ENCODE data around the gene FAM174C.

The FAM174C gene

DNA sequence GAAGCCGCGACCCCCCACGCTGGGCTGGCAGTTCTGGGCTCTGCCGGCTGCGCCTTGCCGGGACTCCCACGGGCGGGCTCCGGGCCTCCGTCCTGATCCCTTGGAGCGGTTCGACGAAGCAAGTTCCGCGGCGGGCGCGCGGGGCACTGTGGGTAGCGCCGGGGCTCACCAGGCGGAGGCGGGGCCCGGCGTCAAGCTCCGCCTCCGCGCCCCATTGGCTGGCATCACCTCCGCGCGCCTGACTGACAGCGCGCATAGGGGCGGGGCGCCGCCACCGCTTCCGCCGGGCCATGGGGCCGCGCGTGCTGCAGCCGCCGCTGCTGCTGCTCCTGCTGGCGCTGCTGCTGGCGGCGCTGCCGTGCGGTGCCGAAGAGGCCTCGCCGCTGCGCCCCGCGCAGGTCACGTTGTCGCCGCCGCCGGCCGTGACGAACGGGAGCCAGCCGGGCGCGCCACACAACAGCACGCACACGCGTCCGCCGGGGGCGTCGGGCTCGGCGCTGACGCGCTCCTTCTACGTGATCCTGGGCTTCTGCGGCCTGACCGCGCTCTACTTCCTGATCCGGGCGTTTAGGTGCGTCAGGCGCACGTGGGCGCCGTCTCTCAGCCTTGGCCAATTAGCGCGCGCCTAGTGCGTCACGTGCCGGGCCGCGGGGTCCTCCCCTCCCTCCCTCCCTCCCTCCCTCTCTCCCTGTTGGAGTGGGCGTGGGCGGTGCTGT lies at the start of gene FAM174C:
FAM174C (plus strand) TSS at position 271 of the 716 bp plus-strand sequence; CDS start at position 291, 20 bp downstream.
- peak; percentile 98 for DNase-seq

DNA sequence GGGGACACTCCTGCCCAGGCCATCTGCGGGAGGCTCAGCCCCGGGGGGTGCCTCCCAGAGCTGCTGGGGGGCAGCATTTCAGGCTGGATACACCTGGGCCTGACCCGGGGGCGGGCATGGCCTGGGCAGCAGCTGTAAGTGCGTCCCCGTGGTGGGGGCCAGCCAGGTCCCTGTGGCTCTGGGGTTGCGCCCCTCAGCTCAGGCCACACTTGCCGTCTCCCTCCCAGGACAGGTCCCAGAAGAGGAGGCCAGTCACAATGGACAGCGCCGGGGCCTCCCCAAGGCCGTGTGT lies 49.2 kb upstream of the FAM174C start:
- no peak for DNase-seq

DNA sequence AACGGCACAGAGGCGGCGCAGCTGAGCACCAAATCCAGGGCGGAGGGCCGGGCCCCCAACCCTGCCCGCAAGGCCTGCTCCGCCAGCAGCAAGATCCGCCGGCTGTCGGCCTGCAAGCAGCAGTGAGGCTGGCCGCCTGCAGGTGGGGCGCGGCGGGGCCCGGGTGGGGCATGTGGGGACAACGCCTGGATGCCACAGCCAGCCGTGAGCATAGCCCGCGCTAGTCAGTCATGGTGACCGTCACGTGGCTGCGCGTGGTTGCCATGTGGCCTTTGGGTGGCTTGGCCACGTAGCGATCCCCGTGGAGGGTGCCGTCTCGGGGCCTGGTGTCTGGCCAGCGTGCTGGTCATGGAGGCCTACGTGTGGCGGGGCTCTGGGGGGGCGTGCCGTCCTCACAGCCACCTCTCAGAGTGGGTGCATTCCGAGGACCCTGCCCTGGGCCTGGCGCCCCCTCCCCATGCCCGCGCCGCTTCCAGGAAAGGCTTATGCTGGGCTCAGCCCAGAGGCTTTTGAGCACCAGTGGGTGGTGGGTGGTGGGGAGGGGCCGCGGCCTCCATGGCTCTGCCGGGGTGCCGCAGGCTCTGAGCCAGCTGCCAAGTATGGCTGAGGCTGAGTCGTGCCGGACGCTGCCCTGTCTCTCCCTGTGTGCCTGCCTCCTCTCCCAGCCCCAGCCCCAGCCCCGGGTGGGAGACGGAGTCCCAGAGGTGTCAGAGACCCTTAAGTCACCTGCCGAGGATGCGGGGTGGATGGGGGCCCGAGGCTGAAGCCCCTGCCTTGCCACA lies 48.6 kb upstream of the FAM174C start:
- no peak for DNase-seq

DNA sequence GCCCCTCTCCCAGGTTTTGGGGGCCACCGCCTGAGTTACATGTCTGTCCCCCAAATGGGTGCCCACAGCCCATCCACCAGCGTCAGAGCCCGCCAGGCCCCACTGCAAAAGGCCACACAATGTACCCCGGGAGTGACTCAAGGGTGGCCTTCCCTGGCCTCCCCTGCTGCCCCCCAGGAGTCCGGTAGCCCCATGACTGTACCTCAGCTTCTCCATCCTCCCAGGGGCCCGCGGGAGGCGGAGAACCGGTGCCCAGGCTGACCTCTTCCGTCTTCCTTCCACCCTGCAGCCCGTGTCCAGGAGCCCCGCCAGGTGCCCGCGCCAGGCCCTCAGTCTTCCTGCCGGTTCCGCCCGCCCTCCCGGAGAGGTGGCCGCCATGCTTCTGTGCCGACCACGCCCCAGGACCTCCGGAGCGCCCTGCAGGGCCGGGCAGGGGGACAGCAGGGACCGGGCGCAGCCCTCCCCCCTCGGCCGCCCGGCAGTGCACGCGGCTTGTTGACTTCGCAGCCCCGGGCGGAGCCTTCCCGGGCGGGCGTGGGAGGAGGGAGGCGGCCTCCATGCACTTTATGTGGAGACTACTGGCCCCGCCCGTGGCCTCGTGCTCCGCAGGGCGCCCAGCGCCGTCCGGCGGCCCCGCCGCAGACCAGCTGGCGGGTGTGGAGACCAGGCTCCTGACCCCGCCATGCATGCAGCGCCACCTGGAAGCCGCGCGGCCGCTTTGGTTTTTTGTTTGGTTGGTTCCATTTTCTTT lies 47.9 kb upstream of the FAM174C start:
- DNase-seq: no peak

DNA sequence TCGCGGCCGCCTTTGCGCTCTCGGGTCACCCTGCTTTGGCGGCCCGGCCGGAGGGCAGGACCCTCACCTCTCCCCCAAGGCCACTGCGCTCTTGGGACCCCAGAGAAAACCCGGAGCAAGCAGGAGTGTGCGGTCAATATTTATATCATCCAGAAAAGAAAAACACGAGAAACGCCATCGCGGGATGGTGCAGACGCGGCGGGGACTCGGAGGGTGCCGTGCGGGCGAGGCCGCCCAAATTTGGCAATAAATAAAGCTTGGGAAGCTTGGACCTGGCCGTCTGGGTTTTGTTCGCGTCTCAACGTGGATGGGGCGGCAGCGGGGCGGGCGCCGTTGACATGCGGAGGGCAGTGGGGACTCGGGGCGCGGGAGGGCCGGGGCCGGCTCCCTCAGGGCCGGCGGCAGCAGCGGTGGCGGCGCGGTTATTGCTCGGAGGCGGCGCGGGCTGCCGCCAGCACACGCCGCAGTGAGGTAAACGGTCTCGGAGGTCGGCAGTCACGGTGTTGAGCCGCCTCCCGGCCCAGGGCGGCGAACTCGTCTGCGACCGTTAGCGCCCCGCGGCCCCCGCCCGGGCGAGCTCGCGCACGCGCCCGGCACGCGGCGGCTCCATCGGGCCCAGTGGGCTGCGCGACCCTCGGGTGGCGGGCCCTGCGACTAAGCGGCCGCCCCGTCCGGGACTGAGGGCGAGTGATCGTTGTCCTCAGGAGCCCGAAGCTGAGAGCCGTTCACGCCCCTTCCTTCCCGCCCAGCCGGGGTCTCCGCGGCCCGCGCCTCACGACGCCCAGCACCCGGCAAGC lies 47.0 kb upstream of the FAM174C start:
- no peak for DNase-seq

DNA sequence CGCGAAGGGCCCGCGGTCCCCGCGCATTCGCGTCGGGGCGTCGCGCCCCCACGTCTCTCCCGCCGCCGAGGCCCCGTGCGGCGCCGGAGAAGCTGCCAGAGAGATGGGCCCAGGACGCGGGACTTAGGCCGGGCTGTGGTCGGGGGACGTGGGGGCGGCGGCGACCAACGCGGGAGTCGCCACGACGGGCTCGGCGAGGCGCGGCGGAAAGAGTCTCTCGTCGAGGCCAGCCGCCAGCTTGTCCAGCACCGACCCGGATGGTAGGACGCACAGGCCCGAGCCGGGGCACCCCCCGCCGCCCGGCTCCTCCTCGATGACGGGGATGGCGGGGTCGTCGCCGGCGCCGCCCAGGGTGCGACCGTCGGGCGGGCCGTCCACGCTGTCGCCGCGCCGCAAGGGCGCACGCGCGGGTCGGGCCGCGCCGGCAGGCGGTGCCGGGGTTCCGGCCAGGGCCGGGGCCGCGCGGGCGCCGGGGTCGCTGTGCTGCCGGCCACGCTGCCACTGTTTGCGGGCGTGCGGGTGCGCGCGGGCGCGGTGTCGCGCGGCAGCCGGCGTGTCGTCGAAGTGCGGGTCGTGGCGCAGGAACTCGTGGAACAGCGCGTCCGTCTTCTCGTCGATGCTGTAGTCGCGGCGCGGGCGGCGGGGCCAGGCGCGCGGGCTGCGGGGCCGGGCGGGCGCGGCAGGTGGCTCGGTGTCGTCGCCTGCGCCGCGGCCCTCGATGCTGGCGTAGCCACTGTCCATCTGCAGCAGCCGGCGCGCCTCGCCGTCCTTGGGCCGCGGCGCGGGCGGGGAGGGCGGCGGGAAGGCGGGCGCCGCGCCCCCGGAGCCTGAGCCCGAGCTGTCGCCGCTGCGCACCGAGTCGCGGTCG lies 46.0 kb upstream of the FAM174C start:
- DNase-seq: no peak

DNA sequence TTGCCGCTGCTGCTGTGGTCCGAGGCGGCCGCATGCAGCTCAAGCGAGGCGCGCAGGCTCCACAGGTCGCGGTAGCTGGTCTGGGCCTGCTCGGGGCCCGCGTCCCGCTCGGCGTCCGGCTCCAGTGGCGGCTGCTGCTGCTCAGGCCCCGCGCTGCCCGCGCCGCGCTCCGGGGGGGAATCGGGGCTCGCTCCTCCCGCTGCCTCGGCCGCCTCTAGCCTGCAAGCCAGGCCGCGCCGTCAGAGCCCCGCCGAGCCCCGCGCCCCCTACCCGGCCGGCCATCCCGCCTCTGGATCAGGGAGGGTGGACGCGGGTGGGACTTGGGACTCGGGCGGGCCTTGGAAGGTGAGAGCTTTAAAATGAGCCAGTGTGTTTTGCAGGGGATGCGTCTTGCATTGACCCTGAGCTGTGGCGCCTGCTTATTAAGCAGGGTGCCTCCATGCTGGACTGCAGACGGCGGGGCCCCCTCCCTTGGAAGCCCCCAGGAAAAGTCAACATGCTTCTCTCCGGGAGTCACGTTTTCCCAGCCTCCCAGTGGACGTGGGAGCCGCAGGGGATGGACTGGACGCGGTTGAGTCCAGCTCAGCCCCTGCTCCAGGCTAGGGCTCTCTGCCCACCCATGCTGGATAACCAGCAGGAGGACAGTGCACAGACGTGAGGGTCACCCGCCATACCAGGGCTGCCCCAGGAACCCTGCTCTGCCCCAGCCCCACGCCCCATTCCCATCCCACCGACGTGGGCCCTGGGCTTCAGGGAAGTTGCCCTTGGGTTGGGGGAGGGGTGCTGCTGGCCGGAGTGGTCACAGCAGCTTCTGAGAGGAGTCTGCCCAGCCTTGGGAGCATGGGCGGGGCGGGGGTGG lies 45.2 kb upstream of the FAM174C start:
- no peak for DNase-seq

DNA sequence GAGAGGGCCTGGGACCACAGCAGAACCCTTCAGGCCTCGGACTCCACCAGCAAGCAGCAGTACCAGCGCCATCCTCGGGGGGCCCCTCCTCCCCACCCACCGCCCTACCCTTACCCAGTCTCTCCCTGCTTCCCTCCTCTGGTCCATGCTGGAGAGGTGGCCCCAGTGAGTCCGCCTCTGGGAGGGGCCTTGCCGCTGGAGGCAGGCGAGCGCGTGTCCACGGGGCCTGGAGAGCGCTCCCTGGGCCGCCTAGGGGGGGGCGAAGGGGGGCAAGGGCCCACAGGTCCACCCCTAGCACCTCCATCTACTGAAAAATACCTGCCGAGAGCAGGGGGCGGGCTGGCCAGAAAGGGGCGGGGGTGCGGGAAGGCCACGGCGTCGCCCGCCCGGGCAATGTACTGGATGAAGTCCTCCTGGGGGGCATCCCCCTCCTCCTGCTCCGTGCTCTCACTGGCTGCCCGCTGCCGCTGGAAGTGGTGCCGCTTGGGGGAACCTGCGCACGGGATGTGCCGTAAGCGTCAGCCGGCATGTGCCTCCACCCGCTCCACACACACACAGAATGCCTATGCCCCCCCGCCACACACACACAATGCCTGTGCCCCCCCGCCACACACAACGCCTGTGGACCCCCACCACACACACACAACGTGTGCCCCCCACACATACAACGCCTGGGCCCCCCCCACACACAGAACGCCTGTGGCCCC lies 44.4 kb upstream of the FAM174C start:
- DNase-seq: no peak

DNA sequence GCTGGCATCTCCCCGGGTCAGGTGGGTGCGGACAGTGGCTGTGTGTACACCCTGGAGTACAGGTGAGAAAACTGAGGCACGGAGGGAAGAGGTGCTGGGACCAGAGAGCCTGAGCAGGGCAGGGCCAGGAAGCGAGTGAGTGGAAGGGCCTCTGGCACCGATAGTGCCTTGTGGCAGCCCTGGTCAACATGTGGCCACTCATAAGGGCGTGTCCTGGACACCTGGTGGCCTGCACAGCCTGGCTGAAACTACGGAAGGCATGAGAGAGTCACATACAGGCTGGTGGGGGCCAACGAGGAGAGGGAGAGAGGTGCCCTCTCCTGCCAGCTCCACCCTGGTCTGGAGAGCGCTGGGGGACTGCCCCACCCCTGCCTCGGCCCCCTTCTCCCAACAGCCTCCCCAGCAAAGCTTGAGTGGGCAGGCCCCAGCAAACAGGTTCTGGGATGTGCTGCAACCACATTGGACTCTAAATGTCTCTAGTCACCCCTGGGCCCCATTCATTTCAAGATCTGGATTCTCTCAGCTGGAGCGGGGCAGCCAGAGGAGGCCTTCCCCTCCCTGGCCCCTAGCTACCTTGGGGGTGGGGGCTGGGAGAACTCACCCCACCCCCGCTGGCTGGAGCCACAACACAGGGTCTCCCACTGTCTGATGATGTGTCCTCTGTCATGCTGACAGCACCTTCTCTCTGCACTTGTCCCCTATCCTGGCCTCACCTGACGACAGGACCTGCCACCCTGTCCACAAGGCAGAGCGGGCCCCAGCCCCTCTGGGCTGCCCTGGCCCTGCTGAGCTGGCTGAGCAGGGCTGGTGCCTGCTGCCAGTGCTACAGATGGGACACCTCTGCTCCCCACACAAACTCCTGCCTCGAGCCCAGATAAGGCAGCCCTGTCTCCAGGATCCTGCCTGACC lies 43.3 kb upstream of the FAM174C start:
- no peak for DNase-seq

DNA sequence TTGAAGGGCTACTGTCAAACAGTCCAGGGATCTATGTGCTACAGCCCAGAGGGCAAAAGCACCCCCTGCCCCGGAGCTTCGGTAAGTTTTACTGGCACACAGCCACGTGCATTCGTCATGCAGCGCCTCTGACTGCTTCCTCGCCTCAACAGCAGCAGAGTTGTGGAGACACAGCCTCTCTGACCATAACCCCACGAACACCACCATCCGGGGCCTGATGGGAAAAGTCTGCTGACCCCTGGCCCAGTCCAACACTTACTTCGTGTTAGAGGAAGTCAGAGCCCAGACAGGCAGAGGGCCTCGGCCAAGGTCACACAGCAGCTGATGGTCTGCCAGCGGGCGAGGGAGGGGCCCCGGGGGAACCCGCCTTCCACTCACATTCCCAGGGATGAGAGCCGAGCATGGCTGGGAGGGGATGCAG lies 42.7 kb upstream of the FAM174C start:
- no peak for DNase-seq

DNA sequence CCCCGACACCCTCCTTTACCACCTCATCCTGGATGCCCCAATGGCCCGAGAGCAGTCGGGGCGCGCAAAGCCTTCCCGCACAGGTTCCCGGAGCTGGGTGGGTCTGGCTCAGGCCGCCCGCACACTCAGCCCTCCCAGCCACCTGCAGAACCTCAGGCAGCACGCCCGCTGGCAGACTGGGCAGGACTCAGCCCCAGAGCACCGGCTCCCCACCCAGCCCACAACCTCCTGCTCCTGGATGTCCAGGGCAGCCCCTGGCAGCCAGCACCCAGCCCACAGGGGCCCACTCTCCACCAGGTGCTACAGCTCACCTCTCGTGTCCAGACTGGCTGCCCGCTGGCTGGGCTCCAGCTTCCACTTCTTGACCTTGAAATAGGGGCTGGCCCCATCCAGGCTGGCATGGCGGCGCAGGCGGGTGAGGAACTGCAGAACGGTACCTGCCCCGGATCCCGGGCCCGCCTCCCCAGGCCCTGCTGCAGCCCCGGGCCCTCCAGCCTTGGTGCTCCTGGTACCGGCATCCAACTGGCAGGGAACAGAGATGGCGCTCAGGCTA lies 42.1 kb upstream of the FAM174C start:
- DNase-seq: no peak

DNA sequence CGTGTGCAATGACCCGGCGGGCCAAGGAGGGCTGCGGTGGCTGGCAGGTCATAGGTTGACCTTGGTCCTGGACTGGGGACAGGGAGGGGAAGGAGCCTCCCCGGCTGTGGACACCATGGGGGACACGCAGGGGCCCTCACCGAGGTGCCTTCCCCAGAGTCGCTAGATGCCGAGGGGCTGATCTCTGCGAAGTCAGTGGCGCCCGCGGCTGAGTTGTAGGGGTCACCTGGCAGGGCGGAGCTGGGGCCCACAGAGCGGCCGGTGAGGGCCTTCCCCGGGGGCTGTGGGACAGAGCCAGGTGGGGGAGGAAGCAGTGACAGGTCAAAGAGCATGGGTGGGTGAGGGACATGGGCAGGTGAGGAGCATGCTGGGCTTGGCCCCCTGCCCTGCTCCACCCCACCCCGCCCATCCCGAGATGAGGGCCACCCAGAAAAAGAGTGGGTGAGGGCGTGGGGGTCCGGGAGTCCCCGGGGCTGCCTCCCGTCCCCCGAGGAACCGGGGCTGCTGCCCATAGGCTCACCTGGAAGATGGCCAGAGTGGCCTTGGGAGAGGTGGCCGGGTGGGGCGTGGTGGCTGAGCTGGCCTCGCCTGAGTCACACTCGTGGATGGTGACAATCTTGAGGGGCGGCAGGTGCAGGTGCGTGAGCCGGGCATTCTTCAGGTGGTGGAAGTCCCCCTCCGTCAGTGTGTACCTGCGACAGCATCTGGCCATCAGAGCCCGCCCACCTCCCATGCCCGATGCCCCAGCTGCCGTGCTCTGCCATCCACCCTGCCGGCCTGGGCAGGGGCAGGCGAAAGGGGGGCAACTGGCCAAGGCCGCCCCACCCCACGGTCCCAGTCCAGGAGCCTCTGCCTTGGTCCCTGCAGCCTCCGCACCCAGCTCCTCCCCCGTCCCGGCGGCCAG lies 41.0 kb upstream of the FAM174C start:
- DNase-seq: no peak

DNA sequence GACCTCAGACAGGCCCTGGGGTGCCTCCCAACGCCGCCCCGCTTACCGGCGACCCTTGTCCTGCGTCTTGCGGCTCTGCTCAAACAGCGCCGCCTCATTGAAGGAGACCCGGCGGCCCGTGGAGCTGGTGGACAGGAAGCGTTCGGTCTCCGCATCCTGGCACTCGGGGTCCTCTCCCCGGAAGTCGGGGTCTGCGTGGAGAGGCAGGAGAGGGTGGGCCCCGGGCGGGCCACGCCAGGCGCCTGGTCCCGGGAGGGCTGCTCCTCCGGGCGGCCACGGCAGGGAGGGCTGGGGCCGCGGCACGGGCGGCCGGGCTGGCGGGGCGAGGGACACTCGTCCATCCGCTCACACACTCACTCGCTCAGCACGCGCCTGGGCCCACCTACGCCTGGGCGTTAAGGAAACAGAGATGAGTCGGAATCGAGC lies 40.4 kb upstream of the FAM174C start:
- DNase-seq: no peak

DNA sequence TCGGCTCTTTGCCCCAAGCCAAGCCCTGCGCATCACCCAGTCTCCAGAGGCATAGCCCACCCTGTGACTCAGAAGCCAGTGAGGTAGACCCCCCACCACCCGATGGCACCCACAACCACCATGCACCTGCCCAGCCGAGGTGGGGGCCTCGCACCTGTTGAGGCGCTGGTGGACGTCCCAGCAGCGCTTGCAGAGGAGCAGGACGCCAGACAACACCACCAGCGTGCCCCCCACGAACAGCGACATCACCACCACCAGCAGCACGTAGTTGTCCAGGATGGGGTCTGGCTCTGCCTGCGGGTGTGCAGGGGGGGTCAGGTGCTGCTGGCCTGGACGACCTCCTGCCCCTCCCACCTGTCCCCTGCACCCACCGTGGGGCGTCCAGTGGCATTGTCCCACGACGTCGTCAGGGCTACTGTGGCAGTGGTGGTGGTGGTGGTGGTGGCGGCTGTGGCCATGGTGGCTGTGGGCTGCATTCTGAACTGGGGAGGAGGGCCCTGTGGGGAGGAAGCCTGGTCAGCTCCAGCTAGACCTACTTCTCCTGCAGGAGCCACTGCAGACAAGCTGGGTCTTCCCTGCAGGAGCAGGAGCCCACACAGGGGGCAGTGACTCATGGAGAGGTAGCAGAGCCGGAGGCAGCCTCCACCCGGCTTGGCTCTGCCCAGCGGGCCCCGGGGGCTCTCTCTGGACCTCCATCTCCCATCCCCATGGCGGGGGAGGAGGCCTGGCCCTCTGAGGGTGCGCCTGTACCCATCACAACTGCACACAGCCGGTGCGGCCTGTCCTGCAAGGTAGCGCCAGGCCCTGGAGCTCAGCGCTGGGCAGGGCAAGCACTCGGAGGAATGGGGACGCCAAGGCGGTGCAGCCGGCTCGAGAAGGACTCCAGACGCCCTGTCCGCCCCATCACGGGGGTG lies 39.4 kb upstream of the FAM174C start:
- no peak for DNase-seq

DNA sequence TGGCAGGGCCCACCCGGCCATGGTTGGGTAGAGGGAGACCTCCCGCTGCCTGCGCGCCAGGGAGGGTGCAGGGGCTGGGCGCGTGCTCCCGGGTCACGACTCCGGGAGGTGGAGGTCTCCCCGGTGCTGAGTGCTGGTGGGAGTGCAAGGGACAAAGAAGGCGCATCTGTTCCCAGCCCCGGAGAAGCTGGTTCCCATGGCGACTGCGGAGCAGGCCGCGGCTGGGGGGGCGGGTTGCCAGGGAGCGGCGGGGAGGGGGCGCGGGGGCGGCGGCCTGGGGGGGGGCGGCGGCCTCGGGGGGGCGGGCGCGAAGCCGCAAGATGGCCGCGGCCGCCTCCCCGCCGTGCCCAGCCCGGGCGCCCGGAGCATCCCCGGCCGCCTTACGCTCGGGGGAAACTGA lies 38.8 kb upstream of the FAM174C start:
- DNase-seq: no peak

DNA sequence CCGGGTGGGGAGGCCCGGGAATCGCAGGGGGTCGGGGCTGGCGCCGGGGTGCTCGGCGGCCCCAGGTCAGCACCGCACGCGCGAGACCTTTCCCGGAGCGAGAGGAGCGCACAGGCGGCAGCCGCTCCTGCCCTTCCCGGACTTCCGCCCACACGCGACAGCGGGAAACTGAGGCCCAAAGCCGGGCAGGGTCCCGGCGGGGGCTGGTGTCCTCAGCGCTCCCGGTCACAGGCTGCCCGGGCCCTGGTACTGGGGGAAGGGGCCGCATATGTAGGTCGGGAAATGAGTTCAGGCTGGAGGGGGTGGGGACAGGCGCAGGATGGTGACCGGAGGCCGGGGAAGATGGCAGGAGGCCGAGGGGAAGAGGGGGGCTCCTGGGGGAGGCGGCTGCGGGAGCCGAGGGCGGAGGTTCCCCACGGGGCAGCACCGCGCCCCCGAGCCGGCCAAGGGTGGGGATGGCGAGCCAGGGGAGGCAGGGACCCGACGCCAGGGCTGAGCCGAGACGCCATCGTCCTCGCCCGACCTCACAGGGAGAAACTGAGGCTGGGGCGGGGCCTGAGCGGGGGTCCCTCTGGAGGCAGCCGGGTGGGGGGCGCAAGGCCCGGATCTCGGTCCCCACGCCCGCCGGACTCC lies 38.2 kb upstream of the FAM174C start:
- no peak for DNase-seq
